Karpas-422 (cell line): ENCODE measurements around the gene DPM1. TPM values are rescaled to one million over a fixed set of nuclear protein-coding genes. Genes with fewer than 3 reads are reported as not detected.
A peak's percentile ranks its signal among the peaks of the same experiment; 100 is the strongest.

Source experiments
- DNase-seq: peaks from one replicate; pipeline ENCODE4 v3.0.0-alpha.2; 2015
- H2AFZ ChIP-seq: fragments of 200-600 bp; sonication (generic); 2 replicates; pipeline ENCODE4 v1.6.1; 2014; ENCODE audit warnings: antibody characterized with exemption, low read length, mixed read lengths
- H3K27ac ChIP-seq: fragments of 200-600 bp; sonication (generic); 2 replicates; pipeline ENCODE4 v1.5.1; 2014; ENCODE audit warnings: mild to moderate bottlenecking, low read length, moderate library complexity
- H3K27me3 ChIP-seq: fragments of 200-600 bp; sonication (generic); 2 replicates; pipeline ENCODE4 v1.6.1; 2014; ENCODE audit warnings: low read length, mixed read lengths
- H3K36me3 ChIP-seq: fragments of 200-600 bp; sonication (generic); 2 replicates; pipeline ENCODE4 v1.6.1; 2014; ENCODE audit warnings: low read length, mixed read lengths; ENCODE audit not compliant: insufficient read depth
- H3K4me1 ChIP-seq: fragments of 200-600 bp; sonication (generic); 2 replicates; pipeline ENCODE4 v1.6.1; 2014; ENCODE audit warnings: mild to moderate bottlenecking, low read length, mixed read lengths
- H3K4me2 ChIP-seq: fragments of 200-600 bp; sonication (generic); 2 replicates; pipeline ENCODE4 v1.6.1; 2014; ENCODE audit warnings: low read length, low read depth, mild to moderate bottlenecking; ENCODE audit not compliant: poor library complexity, severe bottlenecking
- H3K4me3 ChIP-seq: fragments of 200-600 bp; sonication (generic); 2 replicates; pipeline ENCODE4 v1.5.1; 2014; ENCODE audit warnings: mild to moderate bottlenecking, antibody characterized with exemption, low read length, mixed read lengths
- H3K79me2 ChIP-seq: fragments of 200-600 bp; sonication (generic); 2 replicates; pipeline ENCODE4 v1.6.1; 2014; ENCODE audit warnings: mild to moderate bottlenecking, low read length, mixed read lengths
- H3K9ac ChIP-seq: fragments of 200-600 bp; sonication (generic); 2 replicates; pipeline ENCODE4 v1.6.0; 2014; ENCODE audit warnings: low read length
- H3K9me2 ChIP-seq: fragments of 200-600 bp; sonication (generic), shearing (Covaris generic); replicated peaks from 2 replicates; pipeline ENCODE4 v1.6.0; 2014; ENCODE audit warnings: mild to moderate bottlenecking, low read length, moderate library complexity; ENCODE audit not compliant: insufficient read depth
- H3K9me3 ChIP-seq: fragments of 300-700, 200-600 bp; sonication (generic); 2 replicates; pipeline ENCODE4 v1.6.1; 2014; ENCODE audit warnings: low read length, mixed read lengths
- H4K20me1 ChIP-seq: fragments of 200-600 bp; sonication (generic); 2 replicates; pipeline ENCODE4 v1.6.1; 2014; ENCODE audit warnings: mild to moderate bottlenecking, antibody characterized with exemption, low read length, low read depth; ENCODE audit not compliant: insufficient read depth
- total RNA-seq: library from RNA; depleted of rRNA; stranded (reverse); fragments of >200 nt; shearing (Covaris generic); gene quantifications from 2 replicates; pipeline ENCODE4 v1.2.3, GENCODE V29; 2014; ENCODE audit warnings: low replicate concordance; rRNA removed

DPM1 gene
- 37.5 and 67.2 TPM in 2 replicates for total RNA-seq

DNA sequence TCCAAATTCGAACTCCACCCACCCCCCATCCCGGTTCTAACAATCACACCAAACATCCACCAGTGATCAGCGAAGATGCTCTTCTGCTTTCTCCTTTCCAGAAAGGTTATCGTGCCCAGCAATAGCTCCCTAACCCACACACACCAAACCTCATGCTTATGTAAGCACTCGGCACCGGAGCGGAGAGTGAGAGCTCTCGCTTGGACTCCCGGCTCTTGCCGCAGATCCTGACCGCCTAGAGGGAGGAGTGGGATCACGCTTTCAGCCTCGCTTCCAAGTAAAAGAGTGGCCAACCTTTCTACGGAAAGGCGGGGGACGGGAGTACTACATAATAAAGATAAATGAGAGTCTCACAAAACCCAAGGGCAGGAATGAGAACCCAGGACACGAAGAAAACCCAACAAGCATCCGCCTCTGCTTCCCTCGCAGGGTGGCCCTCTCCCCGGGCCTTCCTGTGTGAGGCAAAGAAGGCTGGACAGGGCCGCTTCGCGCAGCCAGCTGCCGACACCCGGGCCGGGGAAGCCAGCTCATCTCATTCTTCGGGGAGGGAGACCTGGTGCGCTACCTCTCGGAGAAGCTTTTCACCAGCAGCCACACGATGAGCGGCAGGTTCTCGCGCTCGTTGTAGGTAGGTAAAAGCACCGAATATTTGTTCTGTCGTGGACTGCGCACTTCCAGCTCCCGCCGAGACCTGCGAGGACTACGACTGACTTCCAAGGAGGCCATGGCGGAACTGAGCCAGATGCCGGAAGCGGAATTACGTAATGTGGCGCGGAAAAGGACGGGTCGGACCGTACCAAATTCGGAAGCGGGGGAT lies at the start of gene DPM1:
DPM1 (minus strand) TSS at position 735 of the 817 bp plus-strand sequence; CDS start at position 726, 9 bp downstream.
- peak within 1 kb of the TSS; percentile 84 for H3K27ac ChIP-seq
- peak within 1 kb of the TSS; percentile 94 for H3K4me3 ChIP-seq
- H3K36me3 ChIP-seq = peaks cover 27% of the 10 kb centered on the region
- H3K9ac ChIP-seq = peak within 1 kb of the TSS; percentile 91
- H2AFZ ChIP-seq = peak within 1 kb of the TSS; percentile 82
- no peaks in the 10 kb centered on the region for H3K9me2 ChIP-seq
- H3K27me3 ChIP-seq = no peaks in the 10 kb centered on the region
- H3K4me2 ChIP-seq = peak within 1 kb of the TSS; percentile 98
- H3K4me1 ChIP-seq = peaks cover 37% of the 10 kb centered on the region
- peaks cover 72% of the 10 kb centered on the region for H3K79me2 ChIP-seq
- H4K20me1 ChIP-seq = peaks cover 30% of the 10 kb centered on the region
- peak; percentile 97 for DNase-seq
- no peaks in the 10 kb centered on the region for H3K9me3 ChIP-seq

DNA sequence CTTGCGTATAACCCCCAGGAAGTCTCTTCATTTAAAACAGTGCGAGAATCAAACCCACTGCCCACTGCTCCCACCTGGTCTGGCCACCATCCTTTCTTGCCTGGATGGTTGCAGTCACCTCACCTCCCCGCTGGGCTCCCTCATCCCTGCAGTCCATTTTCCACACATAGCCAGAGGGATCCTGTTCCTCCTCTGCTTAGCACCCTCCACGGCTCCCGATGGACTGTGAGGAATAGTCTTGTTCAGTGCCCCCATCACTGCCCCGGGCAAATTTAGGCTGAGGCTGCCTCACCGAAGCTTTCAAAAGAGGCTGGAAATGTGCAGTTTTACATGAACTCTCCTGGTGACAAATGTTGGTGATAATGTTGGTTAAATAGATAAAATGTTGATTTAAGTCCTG lies 46.9 kb upstream of the DPM1 start:
- Histone ChIP-seq H3K4me3 (no peak overlapping the region), H3K79me2 (no peaks in the 10 kb centered on the region), H3K9ac (no peak overlapping the region), H3K27me3 (no peaks in the 10 kb centered on the region), H2AFZ (no peak overlapping the region), H3K36me3 (no peaks in the 10 kb centered on the region), H3K27ac (no peak overlapping the region), H3K4me2 (no peak overlapping the region), H4K20me1 (no peaks in the 10 kb centered on the region), H3K9me3 (no peaks in the 10 kb centered on the region), H3K4me1 (no peaks in the 10 kb centered on the region), H3K9me2 (no peaks in the 10 kb centered on the region)
- DNase-seq = no peak

DNA sequence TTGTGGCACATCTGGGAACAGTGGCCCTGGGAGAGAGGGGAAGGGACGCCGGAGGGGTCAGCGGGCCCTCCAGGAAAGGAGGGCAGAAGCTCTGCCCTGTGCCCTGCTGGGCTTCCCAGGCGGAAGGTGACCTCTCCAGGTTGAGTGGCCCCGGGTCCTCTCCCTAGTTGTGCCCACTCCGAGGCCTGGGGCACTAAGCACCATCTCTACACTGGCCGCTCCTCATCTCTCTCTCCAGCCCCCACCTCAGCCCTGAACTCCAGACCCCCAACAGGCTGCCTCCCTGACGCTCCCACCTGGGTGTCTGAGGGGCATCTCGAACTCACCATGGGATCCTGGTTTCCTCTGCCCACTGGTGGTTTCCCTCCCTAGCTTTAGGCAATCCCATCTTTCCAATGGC lies 46.4 kb upstream of the DPM1 start:
- no peak overlapping the region for H3K4me3 ChIP-seq
- no peaks in the 10 kb centered on the region for H3K27me3 ChIP-seq
- H3K9me3 ChIP-seq = no peaks in the 10 kb centered on the region
- no peak for DNase-seq
- no peaks in the 10 kb centered on the region for H3K79me2 ChIP-seq
- H3K27ac ChIP-seq = no peak overlapping the region
- H3K4me2 ChIP-seq = no peak overlapping the region
- no peaks in the 10 kb centered on the region for H4K20me1 ChIP-seq
- H3K9me2 ChIP-seq = no peaks in the 10 kb centered on the region
- no peak overlapping the region for H2AFZ ChIP-seq
- H3K36me3 ChIP-seq = no peaks in the 10 kb centered on the region
- H3K4me1 ChIP-seq = no peaks in the 10 kb centered on the region
- no peak overlapping the region for H3K9ac ChIP-seq

GRCh38 chr20:51004305-51004727 lies 46.0 kb upstream of the DPM1 start:
- Histone ChIP-seq H3K4me2 (no peak overlapping the region), H3K9me3 (no peaks in the 10 kb centered on the region), H3K4me3 (no peak overlapping the region), H3K79me2 (no peaks in the 10 kb centered on the region), H2AFZ (no peak overlapping the region), H3K4me1 (no peaks in the 10 kb centered on the region), H3K27ac (no peak overlapping the region), H3K9me2 (no peaks in the 10 kb centered on the region), H3K9ac (no peak overlapping the region), H4K20me1 (no peaks in the 10 kb centered on the region), H3K27me3 (no peaks in the 10 kb centered on the region), H3K36me3 (no peaks in the 10 kb centered on the region)
- no peak for DNase-seq

GRCh38 chr20:51003753-51004152 lies 45.4 kb upstream of the DPM1 start:
- no peaks in the 10 kb centered on the region for H3K4me1 ChIP-seq
- no peaks in the 10 kb centered on the region for H3K36me3 ChIP-seq
- H3K27ac ChIP-seq = no peak overlapping the region
- no peaks in the 10 kb centered on the region for H4K20me1 ChIP-seq
- no peak overlapping the region for H2AFZ ChIP-seq
- H3K4me2 ChIP-seq = no peak overlapping the region
- H3K9me3 ChIP-seq = no peaks in the 10 kb centered on the region
- no peaks in the 10 kb centered on the region for H3K27me3 ChIP-seq
- no peak overlapping the region for H3K9ac ChIP-seq
- no peaks in the 10 kb centered on the region for H3K9me2 ChIP-seq
- no peaks in the 10 kb centered on the region for H3K79me2 ChIP-seq
- no peak for DNase-seq
- H3K4me3 ChIP-seq = no peak overlapping the region

- Histone ChIP-seq H3K4me3 (no peak overlapping the region), H3K4me1 (no peaks in the 10 kb centered on the region), H3K9me2 (no peaks in the 10 kb centered on the region), H4K20me1 (no peaks in the 10 kb centered on the region), H3K36me3 (no peaks in the 10 kb centered on the region), H3K27me3 (no peaks in the 10 kb centered on the region), H3K4me2 (no peak overlapping the region), H3K9ac (no peak overlapping the region), H3K27ac (no peak overlapping the region), H2AFZ (no peak overlapping the region), H3K9me3 (no peaks in the 10 kb centered on the region), H3K79me2 (no peaks in the 10 kb centered on the region)
- no peak for DNase-seq
Observed at GRCh38 chr20:51002633-51003032, 44.3 kb upstream of the DPM1 start.

DNA sequence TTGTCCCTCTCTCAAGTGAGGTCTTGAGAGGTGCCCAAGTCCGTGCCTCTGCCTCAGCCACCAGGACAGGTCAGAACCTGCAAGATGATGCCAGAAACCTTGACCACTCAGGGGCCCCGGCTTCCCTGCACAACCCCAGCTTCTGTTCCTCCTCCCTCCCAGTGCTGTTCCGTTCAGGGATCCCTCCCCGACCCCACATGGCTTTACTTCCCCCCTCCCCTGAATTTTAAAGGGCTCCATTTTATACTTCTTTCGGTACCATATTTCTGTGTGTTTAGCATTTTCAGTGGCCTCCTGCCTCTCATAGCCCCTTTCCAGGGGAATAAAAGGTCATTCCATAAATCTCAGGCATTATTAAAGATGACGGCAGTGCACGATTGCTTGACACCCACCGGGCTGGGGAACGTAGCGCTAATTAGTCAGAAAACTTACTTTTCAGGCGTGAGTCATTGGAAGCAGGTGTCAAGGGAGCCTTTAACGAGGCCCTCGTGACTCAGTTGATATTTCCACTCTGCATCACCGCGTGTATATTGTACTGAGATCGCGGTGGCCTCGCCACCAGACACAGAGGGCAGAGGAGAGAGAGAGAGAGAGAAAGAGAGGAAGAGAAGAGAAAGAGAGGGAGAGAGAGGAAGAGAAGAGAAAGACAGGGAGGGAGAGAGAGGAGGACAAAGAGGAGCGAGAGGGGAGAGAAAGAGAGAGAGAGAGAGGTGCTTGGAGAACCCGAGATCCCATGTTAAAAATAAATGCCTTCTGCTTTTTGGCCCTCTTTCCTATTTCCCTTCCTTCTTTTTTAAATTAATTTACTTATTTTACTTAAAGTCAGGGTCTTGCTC lies 43.3 kb upstream of the DPM1 start:
- Histone ChIP-seq H3K9me2 (no peaks in the 10 kb centered on the region), H3K9ac (no peak overlapping the region), H2AFZ (no peak overlapping the region), H3K36me3 (no peaks in the 10 kb centered on the region), H3K4me2 (no peak overlapping the region), H3K4me1 (no peaks in the 10 kb centered on the region), H3K27ac (no peak overlapping the region), H4K20me1 (no peaks in the 10 kb centered on the region), H3K27me3 (no peaks in the 10 kb centered on the region), H3K9me3 (no peaks in the 10 kb centered on the region), H3K79me2 (no peaks in the 10 kb centered on the region), H3K4me3 (no peak overlapping the region)
- DNase-seq = no peak

DNA sequence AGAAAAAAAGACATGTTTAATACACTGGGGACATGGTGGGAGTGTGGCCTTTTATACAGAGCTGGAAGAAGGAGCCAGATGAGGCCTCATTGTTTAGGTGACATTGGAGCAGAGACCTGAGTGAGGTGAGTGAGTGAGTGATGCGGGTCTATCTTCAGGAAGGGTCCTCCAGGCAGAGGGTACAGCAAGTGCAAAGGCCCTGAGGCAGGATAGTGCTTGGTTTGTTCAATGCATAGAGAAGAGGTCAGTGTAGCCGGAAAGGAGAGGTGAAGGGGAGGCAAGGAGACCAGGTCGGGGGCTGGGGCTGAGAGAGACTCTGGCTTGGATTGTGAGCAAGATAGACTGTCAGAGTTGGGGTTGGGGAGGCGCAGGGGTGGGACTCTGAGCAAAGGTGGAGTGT lies 41.0 kb upstream of the DPM1 start:
- Histone ChIP-seq H3K27me3 (no peaks in the 10 kb centered on the region), H3K79me2 (no peaks in the 10 kb centered on the region), H3K4me3 (no peak overlapping the region), H3K4me1 (no peaks in the 10 kb centered on the region), H3K9ac (no peak overlapping the region), H3K9me3 (no peaks in the 10 kb centered on the region), H3K9me2 (no peaks in the 10 kb centered on the region), H3K36me3 (no peaks in the 10 kb centered on the region), H2AFZ (no peak overlapping the region), H3K27ac (no peak overlapping the region), H3K4me2 (no peak overlapping the region), H4K20me1 (no peaks in the 10 kb centered on the region)
- no peak for DNase-seq
